HG03439 (cell line): ENCODE measurements around the gene ACOT13.
A peak's percentile ranks its signal among the peaks of the same experiment; 100 is the strongest.
"Not testable (repeated sequence)": the region's sequence is repeated elsewhere in the genome, so short reads cannot be mapped to it uniquely, and the experiment has no call there.

ENCODE experiments used
- ATAC-seq: cut with Tn5 transposase; IDR thresholded peaks from one replicate; pipeline ENCODE4 v1.9.1; 2021; ENCODE audit warnings: mild to moderate bottlenecking, moderate library complexity; ENCODE audit not compliant: unreplicated experiment

The ACOT13 gene

GRCh38 chr6:24720604-24721460 is 54.0 kb downstream of the ACOT13 start:
- ATAC-seq, result peak; percentile 86

- peak; percentile 47 for ATAC-seq
These were observed 54.8 kb downstream of the ACOT13 start for GRCh38 chr6:24721461-24722215.

GRCh38 chr6:24723270-24723669 is 56.4 kb downstream of the ACOT13 start:
- ATAC-seq, result no peak

- not testable (repeated sequence) for ATAC-seq
These were observed 63.8 kb downstream of the ACOT13 start for GRCh38 chr6:24730653-24731052.

GRCh38 chr6:24731456-24732134 is 64.7 kb downstream of the ACOT13 start:
- ATAC-seq, result not testable (repeated sequence)

GRCh38 chr6:24734166-24734565 is 67.3 kb downstream of the ACOT13 start:
- ATAC-seq, result no peak

GRCh38 chr6:24734710-24735109 is 67.8 kb downstream of the ACOT13 start:
- not testable (repeated sequence) for ATAC-seq

- no peak for ATAC-seq
These were observed 71.9 kb downstream of the ACOT13 start for GRCh38 chr6:24738741-24739140.

GRCh38 chr6:24740861-24741260 is 74.0 kb downstream of the ACOT13 start:
- no peak for ATAC-seq

- no peak for ATAC-seq
These were observed 75.4 kb downstream of the ACOT13 start for GRCh38 chr6:24742216-24742738.

GRCh38 chr6:24743265-24743943 is 76.5 kb downstream of the ACOT13 start:
- peak; percentile 94 for ATAC-seq

GRCh38 chr6:24743944-24744335 is 77.1 kb downstream of the ACOT13 start:
- ATAC-seq, result peak; percentile 42

- ATAC-seq, result no peak
These were observed 78.0 kb downstream of the ACOT13 start for GRCh38 chr6:24744911-24745310.

- ATAC-seq, result no peak
These were observed 82.4 kb downstream of the ACOT13 start for GRCh38 chr6:24749297-24749696.

GRCh38 chr6:24750878-24751277 is 84.0 kb downstream of the ACOT13 start:
- ATAC-seq, result not testable (repeated sequence)

GRCh38 chr6:24752503-24752902 is 85.6 kb downstream of the ACOT13 start:
- no peak for ATAC-seq

- ATAC-seq, result no peak
These were observed 86.1 kb downstream of the ACOT13 start for GRCh38 chr6:24752917-24753492.

- ATAC-seq, result no peak
These were observed 86.7 kb downstream of the ACOT13 start for GRCh38 chr6:24753545-24753944.

GRCh38 chr6:24754378-24754777 is 87.5 kb downstream of the ACOT13 start:
- not testable (repeated sequence) for ATAC-seq
